ENCODE measurements around the gene MUC5B.
"Not testable (repeated sequence)": the region's sequence is repeated elsewhere in the genome, so short reads cannot be mapped to it uniquely, and the experiment has no call there.

Gene MUC5B

DNA sequence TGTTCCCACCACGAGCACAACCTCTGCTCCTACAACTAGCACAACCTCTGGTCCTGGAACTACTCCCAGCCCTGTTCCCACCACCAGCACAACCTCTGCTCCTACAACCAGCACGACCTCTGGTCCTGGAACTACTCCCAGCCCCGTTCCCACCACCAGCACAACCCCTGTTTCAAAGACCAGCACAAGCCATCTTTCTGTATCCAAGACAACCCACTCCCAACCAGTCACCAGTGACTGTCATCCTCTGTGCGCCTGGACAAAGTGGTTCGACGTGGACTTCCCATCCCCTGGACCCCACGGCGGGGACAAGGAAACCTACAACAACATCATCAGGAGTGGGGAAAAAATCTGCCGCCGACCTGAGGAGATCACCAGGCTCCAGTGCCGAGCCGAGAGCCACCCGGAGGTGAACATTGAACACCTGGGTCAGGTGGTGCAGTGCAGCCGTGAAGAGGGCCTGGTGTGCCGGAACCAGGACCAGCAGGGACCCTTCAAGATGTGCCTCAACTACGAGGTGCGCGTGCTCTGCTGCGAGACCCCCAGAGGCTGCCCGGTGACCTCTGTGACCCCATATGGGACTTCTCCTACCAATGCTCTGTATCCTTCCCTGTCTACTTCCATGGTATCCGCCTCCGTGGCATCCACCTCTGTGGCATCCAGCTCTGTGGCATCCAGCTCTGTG, 30.9 kb upstream of the MUC5B start:
- DNase-seq = not testable (repeated sequence)

DNA sequence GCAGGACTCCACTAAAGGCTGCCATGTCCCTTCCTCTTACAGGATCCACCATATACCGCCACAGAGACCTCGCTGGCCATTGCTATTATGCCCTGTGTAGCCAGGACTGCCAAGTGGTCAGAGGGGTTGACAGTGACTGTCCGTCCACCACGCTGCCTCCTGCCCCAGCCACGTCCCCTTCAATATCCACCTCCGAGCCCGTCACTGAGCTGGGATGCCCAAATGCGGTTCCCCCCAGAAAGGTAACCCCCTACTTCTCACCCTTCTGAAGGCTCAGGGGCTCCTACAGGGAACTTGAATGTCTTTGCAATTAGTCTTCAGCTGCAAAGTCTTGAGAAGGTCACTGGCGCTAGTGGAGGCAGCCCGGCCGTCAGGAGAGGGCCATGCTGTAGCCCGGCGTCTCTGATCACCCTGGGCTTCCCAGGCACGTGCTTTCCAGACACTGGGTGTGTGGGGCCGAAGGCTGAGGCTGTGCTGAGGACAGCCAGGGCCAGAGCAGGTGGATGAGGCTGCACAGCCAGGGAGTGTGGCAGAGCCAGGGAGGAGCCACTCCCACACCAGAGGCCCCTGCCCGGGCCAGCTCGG, 30.0 kb upstream of the MUC5B start:
- DNase-seq = no peak

DNA sequence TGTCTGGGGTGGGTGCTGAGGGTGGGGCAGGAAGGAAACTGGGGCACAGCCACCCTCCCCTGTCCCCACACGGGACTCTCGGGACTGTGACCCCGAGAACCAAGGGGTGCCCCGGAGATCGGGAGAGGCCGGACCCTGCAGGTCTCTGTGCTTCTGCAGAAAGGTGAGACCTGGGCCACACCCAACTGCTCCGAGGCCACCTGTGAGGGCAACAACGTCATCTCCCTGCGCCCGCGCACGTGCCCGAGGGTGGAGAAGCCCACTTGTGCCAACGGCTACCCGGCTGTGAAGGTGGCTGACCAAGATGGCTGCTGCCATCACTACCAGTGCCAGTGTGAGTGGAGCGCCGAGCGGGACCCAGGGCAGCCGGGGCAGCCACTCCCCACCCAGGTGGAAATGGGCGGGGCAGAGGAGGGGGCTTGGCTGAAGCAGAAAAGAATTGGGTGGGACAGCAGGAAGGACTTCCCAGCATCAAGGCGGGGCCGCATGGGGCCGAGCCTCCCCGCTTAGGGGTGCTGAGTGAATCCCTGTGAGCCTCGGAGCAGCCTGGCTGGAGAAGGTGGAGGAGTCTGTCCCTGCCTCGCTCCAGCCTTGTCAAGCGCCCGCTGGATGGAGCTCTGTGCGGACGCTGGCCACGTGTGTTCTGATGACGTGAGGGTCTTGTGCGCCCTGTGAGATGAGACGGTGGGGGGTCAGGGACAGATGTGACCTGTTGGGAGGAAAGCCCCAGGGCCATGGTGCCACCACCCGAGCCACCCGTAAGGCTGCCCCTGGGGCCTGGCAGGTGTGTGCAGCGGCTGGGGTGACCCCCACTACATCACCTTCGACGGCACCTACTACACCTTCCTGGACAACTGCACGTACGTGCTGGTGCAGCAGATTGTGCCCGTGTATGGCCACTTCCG, 29.3 kb upstream of the MUC5B start:
- no peak for DNase-seq

DNA sequence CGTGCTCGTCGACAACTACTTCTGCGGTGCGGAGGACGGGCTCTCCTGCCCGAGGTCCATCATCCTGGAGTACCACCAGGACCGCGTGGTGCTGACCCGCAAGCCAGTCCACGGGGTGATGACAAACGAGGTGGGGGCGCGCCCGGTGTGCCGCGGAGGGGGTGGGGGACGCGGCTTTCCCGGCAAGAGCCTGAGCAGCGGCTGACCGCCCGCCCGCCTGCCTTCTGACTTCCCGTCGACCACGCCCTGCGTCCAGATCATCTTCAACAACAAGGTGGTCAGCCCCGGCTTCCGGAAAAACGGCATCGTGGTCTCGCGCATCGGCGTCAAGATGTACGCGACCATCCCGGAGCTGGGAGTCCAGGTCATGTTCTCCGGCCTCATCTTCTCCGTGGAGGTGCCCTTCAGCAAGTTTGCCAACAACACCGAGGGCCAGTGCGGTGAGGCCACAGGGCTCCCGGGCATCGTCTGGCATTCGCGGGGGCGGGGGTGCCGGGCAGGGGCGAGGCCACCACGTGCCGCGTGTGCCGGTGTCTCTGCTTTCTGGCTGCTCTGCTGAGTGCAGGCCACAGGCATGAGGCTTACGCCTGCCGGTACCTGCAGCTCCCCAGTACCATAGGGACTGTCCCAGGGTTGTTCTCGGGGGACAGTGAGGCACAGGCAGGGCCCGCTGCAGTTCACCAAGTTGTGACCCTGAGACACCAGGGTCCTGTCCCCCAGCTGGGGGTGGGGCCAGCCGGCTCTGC, 28.5 kb upstream of the MUC5B start:
- no peak for DNase-seq

DNA sequence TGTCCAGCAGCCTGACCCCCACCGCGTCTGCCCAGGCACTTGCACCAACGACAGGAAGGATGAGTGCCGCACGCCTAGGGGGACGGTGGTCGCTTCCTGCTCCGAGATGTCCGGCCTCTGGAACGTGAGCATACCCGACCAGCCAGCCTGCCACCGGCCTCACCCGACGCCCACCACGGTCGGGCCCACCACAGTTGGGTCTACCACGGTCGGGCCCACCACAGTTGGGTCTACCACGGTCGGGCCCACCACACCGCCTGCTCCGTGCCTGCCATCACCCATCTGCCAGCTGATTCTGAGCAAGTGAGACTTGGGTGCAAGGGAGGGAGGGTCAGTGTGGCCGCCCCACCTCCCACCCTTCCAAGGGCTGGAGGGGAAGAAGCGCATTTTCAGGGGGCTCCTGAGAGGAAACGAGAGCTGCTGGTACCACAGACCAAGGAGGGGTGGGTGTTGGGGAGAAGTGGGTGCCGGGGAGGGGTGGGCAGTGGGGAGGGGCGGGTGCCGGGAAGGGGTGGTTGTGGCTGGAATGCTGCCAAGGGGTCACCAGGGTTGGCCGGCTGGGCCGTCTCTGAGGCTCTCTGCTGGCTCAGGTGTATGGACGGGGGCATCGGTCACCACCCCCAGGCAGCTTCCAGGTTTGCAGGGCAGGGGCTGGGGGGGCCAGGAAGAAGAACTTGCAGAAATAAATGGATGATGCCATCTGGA, 27.7 kb upstream of the MUC5B start:
- no peak for DNase-seq

DNA sequence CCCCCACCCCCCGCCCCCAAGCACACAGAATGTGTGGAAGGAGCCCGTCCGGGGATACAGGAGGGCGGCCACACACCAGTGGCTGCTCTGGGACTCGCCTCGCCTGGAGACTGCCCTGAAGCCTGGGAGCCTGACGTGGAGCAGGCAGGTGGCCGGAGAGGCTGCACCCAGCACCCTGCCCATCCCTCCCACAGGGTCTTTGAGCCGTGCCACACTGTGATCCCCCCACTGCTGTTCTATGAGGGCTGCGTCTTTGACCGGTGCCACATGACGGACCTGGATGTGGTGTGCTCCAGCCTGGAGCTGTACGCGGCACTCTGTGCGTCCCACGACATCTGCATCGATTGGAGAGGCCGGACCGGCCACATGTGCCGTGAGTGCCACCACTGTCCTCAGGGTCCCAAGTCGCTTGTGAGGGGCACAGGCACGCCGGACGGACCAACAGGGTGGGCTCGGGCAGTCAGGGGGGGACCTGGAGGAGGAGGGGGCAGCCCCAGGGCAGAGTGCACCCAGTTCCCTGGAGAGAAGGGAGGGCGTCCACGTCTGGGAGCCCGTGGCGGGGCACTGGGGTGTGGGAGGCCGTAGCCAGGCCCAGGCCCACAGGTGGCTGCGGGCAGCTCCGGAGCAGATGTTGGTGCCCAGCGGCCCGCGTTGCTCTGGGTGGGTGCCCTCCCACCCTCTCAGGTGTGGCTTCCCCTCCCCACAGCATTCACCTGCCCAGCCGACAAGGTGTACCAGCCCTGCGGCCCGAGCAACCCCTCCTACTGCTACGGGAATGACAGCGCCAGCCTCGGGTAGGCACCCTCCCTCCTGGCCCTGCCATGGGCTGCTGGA, 27.0 kb upstream of the MUC5B start:
- no peak for DNase-seq

DNA sequence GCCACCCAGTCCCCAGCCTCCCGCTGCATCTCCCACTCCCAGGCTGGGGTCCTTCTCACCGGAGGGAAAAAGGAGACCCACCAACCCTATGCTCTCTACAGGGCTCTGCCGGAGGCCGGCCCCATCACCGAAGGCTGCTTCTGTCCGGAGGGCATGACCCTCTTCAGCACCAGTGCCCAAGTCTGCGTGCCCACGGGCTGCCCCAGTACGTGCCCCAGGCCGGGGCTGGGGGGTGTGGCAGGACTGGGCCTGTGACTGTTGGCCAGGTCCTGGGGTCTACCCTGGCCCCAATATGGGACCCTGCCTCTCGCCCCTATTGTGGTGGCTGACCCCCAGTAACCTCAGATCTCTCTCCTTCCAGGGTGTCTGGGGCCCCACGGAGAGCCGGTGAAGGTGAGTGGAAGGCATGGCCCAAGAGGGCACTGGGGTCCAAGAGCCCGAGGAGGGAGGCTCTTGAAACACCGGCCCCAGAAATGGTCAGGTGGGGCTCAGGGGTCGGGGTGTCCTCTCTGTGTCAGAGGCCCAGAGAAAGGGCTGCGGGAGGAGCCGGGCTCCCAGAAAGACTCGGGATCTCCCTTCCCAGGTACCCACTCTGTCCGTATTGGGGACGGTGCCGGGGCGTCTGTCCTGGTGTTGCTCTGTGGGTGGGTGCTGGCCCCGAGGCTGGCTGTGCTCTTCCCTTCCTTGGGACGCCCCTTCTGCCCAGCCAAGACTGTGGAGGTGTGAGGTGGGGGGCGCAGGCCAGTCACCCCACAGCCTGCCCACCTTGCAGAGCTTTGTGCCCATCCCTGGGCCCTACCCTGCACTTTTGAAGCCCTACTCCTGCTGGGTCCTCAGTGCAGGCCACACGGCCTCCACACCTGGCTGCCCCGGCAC, 26.1 kb upstream of the MUC5B start:
- no peak for DNase-seq

DNA sequence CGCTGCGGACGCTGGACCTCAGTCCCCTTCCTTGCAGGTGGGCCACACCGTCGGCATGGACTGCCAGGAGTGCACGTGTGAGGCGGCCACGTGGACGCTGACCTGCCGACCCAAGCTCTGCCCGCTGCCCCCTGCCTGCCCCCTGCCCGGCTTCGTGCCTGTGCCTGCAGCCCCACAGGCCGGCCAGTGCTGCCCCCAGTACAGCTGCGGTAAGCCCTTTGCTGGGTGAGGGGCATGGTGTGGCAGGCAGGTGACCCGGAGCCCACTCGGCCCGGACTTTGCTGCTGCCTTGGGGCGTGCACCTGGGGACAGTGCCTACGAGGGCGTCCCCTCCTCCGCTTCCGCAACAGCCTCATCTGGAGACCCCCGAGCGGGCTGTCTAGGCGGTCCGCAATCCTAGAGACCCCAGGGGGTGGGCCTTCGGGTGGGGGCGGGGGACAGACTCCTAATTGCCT, 25.4 kb upstream of the MUC5B start:
- DNase-seq = no peak

DNA sequence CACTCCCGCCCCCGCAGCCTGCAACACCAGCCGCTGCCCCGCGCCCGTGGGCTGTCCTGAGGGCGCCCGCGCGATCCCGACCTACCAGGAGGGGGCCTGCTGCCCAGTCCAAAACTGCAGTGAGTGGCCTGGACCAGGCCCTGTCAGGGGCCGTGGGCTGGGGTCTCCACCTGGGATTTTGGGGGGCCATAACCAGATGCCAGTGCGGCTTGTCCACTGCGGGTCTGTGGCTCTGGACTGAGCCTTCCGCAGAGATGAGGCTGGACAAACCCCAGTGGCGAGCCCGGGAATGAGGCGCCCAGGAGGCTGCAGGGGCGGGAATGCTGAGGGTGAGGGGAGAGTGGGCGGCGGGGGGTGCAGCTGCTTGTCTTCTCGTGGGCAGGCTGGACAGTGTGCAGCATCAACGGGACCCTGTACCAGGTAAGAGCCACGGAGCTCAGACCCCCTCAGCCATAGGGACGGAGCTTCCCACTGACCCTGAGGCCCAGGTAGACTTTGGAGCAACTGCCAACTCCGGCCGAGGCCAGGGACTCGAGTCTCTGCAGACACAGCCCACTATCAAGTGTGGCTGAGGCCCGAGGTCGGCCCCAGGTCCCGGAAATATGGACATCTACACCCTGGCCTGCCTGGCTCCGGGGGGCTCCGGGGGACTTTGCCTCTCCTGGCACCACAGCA, 24.8 kb upstream of the MUC5B start:
- no peak for DNase-seq

DNA sequence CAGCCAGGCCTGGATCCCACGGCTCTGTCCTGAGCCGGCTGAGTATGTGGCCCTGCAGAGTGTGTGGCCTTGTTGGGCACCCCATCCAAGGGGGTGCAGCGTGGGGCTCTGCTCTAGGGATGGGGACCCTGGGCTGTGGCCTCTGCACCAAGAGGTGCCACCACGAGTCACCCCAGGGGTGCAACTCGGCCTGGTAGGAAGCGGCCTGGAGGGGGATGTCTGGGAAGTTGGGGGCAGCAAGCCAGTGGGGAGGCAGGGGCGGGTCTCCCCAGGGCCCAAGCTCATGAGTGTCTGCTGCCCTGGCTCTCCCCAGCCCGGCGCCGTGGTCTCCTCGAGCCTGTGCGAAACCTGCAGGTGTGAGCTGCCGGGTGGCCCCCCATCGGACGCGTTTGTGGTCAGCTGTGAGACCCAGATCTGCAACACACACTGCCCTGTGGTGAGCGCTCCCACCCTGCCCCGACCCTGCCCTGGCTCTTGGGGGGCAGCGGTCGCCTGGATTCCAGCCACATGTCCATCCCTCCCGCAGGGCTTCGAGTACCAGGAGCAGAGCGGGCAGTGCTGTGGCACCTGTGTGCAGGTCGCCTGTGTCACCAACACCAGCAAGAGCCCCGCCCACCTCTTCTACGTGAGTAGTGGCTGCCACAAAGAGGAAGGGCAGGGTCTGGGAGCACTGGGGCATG, 24.2 kb upstream of the MUC5B start:
- no peak for DNase-seq

DNA sequence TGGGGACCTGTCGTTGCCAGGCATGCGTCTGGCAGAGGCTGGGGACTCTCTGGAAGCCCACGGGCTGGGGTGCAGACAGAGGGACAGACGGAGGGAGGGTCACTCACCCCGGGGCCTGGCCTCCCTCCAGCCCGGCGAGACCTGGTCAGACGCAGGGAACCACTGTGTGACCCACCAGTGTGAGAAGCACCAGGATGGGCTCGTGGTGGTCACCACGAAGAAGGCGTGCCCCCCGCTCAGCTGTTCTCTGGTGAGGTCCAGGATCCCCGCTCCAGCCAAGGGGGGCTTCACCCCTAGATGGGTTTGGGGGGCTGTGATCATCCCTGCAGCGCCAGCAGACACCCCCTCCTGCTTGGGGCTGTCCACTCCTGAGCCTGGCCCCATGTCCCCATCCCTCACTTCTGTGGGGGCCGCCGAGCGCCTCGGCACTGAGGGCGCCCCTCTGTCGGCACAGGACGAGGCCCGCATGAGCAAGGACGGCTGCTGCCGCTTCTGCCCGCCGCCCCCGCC, 23.6 kb upstream of the MUC5B start:
- no peak for DNase-seq

DNA sequence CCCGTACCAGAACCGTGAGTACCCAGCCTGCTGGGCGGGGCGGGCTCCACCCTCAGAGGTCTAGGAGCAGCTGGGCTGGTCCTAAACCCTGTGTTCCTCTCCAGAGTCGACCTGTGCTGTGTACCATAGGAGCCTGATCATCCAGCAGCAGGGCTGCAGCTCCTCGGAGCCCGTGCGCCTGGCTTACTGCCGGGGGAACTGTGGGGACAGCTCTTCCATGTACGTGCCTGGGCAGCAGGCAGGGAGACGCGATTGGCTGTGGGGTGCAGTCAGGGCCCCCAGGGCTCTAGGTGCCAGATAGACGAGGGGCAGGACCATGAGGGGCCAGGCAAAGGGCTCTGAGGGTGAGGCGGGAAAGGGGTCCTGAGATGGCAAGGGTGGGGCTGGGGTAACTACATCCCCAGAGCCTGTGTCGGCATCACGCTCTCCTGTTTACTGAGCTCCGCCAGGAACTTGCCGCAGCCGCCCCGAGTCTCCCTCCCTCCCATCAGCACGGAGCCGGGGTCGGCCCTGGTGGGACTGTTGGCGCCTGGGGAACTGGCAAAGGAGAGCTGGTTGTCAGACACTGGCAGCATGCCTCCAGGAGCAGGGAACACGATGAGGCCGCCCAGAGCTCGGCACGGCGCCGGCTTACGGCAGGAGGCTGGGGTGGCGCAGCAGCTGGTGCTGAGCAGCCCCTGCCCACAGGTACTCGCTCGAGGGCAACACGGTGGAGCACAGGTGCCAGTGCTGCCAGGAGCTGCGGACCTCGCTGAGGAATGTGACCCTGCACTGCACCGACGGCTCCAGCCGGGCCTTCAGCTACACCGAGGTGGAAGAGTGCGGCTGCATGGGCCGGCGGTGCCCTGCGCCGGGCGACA, 22.9 kb upstream of the MUC5B start:
- DNase-seq = no peak

DNA sequence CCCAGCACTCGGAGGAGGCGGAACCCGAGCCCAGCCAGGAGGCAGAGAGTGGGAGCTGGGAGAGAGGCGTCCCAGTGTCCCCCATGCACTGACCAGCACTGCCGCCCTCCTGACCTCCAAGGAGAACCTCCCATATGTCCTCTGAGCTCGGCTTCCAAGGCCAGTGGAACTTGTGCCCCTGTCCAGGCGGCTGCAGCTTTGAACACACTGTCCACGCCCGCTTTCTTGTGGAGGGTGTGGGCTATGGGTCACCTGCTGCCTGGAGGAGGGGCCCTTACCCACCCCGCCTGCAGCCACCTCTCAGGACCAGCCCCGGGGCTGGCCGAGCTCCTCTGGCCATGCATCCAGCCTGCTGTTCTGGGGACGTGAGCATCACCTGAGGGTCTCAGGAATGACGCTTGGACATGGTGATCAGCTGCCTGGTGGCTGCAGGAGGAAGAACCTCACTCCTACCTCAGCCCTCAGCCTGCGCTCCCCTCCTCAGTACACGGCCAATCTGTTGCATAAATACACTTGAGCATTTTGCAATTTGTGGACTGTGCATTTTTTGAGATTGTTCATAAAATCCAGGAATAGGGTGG, 22.2 kb upstream of the MUC5B start:
- no peak for DNase-seq

DNA sequence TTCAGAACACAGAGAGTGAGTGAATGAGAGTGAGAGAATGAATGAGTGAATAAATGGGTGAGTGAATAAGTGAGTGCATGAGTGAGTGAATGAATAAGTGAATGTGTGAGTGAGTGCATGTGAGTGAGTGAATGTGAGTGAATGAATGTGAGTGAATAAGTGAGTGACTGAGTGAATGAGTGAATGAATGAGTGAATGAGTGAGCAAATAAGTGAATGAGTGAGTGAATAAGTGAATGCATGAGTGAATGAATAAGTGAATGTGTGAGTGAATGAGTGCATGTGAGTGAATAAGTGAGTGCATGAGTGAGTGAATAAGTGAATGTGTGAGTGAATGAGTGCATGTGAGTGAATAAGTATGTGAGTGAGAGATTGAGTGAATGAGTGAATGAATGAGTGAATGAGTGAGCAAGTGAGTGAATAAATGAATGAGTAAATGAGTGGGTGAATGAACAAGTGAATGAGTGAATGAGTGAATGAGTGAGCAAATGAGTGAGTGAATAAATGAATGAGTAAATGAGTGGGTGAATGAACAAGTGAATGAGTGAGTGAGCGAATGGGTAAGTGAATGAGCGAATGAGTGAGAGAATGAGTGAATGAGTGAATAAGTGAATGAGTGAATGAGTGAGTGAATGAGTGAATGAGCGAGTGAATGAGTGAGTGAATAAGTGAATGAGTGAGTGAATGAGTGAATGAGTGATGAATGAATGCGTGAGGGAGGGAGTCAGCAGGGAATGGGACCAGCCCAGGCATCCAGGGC, 21.3 kb upstream of the MUC5B start:
- DNase-seq = no peak

DNA sequence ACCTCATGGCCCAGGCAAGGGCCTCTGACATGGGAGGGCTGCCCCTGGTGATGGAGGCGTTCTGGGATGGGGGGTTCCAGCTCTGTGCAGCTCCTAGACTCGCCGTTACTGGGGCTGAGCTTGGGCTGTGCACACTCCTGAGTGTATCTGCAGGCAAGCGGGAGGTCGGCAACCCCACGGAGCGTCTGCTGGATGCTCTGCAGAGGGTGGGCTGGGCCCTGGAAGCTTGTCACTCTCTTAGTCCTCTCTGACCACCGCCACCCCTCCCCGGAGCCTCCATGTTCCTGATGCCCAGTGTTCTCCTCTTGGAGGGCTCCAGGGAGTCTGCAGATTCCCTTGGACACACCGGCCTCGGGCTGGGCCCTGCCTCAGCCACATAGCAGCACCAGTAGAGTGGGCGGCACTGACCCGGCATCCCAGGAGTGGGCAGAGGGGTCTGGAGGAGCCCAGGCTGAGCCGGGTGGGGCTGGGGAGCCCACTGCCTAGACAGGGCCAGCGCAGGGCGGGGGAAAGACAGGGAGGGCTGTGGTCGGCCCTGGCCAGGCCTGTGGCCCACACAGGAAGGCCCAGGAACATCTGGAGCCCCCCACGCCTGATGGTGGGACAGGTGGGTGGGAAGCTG, 20.6 kb upstream of the MUC5B start:
- DNase-seq = no peak

DNA sequence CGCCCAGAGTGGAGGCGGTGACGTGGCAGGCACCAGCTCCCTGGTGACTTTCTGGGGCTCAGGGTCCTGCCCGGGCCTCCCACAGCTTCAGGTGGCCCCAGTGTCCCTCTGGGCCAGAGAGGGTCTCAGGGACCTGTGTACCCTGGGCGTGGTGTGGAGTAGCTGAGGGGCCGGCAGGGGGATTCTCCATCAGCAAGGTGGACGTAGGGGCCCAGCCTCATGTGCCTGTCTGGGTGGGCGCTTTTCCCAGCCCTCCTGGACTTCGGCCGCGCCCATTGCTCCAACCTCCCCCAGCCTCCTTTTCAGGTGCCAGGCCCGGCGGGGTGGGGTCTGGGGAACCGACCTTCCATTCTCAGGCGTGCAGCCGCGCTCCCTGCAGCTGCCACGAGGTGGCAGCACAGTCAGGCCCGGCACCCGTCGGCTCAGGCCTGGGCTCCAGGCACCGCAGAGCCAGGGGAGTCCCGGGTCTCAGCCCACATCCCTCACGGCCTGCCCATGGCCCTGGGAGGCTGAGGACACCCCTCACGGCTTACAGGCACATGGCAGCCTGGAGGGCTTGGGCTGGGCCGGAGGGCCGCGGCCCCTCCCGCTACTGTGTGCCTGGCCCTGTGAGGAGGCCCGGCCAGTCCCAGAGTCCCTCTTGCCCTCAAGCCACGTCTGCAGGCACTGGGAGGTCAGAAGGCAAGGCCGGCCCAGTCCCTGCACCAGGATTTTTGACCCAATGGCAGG, 19.9 kb upstream of the MUC5B start:
- peak; percentile 43 for DNase-seq

All from NCI-H1436 (cell line).